GM20000 (cell line): ENCODE measurements around the gene MYADML2.

Source experiments
- DNase-seq: peaks from one replicate; pipeline ENCODE4 v3.0.0; 2012; ENCODE audit warnings: low spot score
- TF ChIP-seq, protein P1 (sequence below): IDR thresholded peaks from 2 replicates; pipeline ENCODE4 v1.5.1; 2012; ENCODE audit warnings: mild to moderate bottlenecking, control low read depth; ENCODE audit errors: extremely low read depth, missing control alignments

Gene MYADML2

DNA sequence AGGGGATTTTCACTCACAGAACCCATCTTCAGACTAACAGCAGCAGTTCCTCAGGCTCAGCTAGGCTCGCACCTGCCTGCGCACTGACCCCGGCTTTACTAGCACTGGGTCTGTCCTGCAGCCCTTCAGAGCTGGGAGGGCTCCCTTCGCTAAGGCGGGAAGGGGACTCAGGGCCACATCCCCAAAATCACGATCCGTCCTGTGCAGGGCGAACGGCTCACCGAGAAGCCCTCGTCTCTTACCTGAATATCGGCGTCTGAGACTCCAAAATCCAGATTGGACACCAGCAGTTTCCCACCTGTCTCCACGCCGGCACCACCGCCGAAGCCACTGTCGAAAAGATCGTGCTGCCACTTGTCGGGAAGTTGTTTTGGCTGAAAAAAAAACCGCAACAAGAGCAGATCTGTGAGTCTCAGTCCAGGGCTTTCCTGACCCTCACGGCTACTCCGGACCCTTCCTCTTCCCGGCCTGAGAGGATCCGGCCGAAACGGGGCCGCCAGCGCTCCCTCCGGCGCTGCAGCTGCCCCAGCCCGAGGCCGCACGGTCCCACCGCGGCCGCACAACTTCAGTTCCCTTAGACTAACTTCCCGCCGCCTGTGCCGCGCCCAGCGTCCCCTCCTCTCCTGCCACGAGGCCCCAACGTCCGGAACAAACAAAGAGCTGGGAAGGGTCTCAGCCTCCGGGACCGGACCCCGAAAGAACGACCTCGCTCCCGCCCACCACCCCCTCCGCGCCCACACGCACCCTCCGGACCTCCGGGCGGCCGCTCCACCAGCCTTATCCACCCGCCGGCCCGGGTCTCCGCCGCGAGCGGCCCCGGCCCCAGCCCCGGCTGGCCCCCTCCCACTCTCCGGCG lies 56.4 kb downstream of the MYADML2 start:
- DNase-seq = no peak
- TF ChIP-seq, protein P1, sequence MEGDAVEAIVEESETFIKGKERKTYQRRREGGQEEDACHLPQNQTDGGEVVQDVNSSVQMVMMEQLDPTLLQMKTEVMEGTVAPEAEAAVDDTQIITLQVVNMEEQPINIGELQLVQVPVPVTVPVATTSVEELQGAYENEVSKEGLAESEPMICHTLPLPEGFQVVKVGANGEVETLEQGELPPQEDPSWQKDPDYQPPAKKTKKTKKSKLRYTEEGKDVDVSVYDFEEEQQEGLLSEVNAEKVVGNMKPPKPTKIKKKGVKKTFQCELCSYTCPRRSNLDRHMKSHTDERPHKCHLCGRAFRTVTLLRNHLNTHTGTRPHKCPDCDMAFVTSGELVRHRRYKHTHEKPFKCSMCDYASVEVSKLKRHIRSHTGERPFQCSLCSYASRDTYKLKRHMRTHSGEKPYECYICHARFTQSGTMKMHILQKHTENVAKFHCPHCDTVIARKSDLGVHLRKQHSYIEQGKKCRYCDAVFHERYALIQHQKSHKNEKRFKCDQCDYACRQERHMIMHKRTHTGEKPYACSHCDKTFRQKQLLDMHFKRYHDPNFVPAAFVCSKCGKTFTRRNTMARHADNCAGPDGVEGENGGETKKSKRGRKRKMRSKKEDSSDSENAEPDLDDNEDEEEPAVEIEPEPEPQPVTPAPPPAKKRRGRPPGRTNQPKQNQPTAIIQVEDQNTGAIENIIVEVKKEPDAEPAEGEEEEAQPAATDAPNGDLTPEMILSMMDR = no peak
